Activated CD8-positive, alpha-beta memory T cell treated with anti-CD3 and anti-CD28 coated beads, Interleukin-2, amount 50 U/mL, for 4 hours (primary cell): ENCODE measurements around the gene CENPVL1.
"Not testable (repeated sequence)": the region's sequence is repeated elsewhere in the genome, so short reads cannot be mapped to it uniquely, and the experiment has no call there.

Source experiments
- DNase-seq: peaks from one replicate; pipeline ENCODE4 v3.0.0-alpha.2; 2020

CENPVL1 gene

DNA sequence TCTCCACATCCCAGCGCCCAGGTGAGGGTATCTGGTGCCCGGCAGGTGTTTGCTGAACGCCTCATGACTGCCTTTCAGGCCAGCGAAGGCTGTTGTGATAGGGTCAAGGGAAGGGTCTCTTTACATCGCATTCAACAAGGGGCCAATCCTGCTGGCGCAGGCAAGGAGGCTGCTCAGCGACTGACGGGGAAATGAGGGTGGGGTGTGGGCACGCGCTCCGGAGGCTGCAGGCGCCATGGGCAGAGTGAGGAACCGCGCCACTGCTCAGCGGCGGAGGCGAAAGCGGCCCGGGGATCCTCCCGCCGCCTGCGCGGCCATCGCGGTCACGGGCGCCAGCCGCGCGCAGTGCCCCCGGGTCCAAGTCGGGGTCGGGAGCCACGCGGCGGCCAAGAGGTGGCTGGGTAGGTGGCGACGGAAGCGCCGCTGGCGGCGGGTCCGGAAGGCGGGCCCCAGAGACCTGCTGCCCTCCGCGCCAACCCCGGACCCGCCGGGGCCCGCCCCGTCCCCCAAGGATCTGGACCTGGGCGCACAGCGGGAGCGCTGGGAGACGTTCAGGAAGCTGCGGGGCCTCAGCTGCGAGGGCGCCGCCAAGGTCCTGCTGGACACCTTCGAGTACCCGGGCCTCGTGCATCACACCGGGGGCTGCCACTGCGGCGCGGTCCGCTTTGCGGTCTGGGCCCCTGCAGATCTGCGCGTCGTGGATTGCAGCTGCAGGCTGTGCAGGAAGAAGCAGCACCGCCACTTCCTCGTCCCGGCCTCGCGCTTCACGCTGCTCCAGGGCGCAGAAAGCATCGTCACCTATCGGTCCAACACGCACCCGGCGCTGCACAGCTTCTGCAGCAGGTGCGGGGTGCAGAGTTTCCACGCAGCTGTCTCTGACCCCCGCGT lies at the start of gene CENPVL1:
Gene CENPVL1 (plus strand): TSS at position 236 of the 888 bp plus-strand sequence. CDS start 0 bp downstream, at position 236.
- not testable (repeated sequence) for DNase-seq

DNA sequence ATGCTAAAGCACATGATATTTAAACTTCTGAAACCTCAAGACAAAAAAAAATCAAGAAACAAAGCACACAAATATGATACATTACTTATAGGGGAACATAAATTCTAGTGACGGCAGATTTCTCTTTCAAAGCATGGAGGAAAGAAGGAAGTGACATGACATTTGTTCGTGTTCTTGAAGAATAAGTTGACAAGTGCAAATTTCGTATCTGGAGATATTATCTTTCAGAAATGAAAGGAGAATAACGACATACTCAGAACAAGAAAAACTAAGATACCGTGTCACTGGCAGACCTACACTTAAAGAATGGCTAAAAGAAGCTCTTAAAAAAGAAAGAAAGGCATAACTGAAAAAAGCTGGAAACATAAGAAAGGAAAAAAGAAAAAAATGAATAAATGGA lies 44.3 kb upstream of the CENPVL1 start:
- DNase-seq: no peak

DNA sequence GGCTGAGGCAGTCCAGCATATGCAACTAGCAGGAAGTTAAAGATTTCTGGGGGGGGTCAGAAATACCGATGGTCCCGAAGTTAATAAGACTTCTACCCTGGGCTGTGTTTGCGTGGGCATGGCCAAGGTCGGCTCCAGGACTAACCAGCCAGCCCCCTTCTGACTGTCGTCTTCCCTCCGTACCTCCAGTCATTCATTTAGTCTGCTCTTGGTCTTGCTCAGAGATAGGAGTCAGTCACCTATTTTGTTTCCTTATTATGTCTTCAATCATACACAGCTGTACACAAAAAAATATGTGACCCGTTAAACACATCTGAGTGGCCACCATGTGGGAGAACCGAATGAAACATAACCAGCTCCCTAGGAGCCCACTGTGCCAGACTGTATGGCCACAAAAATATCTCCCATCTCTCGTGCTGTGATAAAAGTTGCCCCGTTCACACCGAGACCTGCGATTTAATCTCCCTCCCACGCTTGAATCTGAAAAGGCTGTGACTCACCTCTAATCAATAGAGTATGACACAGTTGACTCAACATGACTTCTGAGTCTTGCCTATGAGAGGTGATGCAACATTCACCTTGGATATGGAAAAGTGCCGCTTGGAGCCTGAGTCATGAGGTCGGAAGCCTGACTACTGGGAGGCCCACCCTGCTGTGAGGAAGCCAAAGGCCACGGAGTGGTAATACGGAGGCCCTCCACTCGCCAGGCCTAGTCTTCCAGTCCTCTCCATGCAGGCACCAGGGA lies 30.5 kb upstream of the CENPVL1 start:
- DNase-seq: not testable (repeated sequence)

DNA sequence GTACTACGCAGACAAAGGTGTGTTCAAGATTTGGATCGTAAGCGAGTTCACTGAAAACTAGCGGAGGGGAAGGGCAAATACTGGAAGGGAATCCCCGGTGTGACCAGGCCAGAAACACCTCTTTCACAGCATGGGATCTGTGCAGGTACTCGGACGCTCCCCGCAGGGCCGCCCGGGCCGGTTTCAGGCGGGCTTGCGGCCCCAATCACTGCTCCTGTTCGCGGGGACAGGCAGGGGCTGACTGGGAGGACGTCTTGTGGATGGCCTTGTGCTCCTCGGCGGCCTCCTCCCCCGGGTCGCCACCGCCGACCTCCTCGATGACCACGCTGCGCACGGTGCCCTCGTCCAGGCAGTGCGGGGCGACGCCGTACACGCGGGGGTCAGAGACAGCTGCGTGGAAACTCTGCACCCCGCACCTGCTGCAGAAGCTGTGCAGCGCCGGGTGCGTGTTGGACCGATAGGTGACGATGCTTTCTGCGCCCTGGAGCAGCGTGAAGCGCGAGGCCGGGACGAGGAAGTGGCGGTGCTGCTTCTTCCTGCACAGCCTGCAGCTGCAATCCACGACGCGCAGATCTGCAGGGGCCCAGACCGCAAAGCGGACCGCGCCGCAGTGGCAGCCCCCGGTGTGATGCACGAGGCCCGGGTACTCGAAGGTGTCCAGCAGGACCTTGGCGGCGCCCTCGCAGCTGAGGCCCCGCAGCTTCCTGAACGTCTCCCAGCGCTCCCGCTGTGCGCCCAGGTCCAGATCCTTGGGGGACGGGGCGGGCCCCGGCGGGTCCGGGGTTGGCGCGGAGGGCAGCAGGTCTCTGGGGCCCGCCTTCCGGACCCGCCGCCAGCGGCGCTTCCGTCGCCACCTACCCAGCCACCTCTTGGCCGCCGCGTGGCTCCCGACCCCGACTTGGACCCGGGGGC lies 28.2 kb upstream of the CENPVL1 start:
- DNase-seq: not testable (repeated sequence)

DNA sequence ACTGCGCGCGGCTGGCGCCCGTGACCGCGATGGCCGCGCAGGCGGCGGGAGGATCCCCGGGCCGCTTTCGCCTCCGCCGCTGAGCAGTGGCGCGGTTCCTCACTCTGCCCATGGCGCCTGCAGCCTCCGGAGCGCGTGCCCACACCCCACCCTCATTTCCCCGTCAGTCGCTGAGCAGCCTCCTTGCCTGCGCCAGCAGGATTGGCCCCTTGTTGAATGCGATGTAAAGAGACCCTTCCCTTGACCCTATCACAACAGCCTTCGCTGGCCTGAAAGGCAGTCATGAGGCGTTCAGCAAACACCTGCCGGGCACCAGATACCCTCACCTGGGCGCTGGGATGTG lies 27.6 kb upstream of the CENPVL1 start, which contains the start of gene CENPVL2:
Gene CENPVL2 (minus strand): TSS at position 112 of the 343 bp plus-strand sequence. CDS start 0 bp downstream, at position 112.
- not testable (repeated sequence) for DNase-seq

DNA sequence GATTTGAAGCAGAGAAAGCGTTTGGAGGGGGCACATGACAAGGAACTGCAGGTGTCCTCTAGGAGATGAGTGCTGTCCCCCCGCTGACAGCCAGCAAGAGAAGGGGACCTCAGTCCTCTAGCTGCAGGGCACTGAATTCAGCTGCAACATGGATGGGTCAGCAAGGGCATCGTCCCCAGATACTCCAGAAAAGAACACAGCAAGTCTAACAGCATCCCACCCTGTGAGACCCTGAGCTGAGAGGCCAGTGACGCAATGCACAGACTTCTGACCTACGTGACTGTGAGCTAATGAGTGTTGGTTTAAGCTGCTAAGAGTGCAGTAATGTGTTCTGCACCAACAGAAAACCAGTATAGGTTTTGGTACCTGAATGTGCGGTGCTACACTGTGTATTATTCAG lies 16.1 kb upstream of the CENPVL1 start:
- DNase-seq: no peak

DNA sequence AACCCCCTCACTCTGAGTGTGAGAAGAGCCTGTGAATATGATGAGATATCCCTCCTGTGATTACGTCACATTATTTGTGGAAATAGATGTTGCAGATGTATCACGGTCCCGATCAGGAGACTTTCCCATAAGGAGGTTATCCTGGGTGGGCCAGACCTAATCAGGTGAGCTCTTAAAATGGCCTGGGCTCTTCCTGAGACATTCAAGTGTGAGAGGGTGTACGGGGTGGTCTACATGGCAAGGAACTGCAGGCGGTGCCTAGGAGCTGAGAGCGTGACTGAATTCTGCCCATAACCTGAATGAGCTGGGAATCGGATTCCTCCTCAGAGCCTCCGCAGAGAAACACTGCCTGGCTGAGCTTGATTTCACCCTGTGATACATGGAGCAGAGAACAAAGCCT lies 12.9 kb upstream of the CENPVL1 start:
- no peak for DNase-seq

DNA sequence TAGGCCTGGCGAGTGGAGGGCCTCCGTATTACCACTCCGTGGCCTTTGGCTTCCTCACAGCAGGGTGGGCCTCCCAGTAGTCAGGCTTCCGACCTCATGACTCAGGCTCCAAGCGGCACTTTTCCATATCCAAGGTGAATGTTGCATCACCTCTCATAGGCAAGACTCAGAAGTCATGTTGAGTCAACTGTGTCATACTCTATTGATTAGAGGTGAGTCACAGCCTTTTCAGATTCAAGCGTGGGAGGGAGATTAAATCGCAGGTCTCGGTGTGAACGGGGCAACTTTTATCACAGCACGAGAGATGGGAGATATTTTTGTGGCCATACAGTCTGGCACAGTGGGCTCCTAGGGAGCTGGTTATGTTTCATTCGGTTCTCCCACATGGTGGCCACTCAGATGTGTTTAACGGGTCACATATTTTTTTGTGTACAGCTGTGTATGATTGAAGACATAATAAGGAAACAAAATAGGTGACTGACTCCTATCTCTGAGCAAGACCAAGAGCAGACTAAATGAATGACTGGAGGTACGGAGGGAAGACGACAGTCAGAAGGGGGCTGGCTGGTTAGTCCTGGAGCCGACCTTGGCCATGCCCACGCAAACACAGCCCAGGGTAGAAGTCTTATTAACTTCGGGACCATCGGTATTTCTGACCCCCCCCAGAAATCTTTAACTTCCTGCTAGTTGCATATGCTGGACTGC lies 2.8 kb downstream of the CENPVL1 start:
- DNase-seq: not testable (repeated sequence)

DNA sequence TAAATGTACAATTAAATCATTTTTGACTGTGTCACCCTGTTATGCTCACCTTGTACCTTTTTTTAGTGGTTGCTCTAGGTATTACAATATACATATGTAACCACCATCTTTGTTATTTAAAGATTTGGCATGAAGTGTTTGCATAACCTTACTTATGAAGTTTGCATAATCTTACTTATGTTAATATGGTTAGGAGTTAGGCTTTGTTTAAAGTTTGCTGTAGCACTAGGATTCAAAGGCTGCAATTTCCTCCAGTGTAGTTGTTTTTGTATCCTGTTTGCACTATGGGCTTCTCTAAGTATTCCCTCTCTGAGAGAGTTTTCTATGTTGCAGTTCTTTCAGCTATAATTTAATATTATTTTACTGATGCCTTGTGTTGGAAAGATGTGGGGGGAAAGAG lies 17.9 kb downstream of the CENPVL1 start:
- no peak for DNase-seq

DNA sequence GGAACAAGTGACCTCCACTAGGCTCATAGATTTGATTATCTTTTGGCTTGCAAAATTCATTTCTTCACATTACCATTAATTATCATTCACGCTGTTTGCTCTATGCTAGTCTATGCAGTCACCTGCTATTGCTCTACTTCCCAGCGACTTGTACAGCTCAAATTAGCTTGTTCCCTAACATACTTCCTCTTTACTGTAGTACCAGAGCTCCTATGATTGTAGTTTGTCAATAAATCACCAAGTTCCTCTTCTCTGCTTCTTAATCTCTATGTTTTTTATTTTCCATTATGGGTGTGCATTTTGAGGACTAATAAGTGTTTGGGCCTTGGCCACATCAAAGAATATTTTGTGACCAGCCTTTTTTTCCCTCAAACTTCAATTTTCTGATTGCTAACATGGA lies 26.8 kb downstream of the CENPVL1 start:
- no peak for DNase-seq

DNA sequence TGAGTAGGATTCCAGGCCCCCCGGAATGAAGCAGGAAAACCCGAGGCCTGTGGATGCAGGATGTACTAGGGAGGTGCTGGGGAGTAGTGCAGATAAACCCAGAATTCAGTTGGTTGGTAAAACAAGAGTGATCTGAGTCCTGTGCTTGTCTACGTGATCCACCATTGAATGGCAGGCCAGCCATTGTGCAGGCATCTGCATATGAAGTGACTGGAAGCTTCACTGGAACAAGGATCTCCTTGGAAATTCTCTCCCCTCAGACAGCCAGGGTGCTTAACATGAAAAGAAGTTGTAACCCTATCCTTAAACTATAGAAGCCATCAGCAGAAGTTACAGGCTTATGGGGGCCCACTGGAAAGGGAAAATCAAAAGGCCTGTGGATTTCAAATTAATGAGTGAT lies 32.3 kb downstream of the CENPVL1 start:
- no peak for DNase-seq

DNA sequence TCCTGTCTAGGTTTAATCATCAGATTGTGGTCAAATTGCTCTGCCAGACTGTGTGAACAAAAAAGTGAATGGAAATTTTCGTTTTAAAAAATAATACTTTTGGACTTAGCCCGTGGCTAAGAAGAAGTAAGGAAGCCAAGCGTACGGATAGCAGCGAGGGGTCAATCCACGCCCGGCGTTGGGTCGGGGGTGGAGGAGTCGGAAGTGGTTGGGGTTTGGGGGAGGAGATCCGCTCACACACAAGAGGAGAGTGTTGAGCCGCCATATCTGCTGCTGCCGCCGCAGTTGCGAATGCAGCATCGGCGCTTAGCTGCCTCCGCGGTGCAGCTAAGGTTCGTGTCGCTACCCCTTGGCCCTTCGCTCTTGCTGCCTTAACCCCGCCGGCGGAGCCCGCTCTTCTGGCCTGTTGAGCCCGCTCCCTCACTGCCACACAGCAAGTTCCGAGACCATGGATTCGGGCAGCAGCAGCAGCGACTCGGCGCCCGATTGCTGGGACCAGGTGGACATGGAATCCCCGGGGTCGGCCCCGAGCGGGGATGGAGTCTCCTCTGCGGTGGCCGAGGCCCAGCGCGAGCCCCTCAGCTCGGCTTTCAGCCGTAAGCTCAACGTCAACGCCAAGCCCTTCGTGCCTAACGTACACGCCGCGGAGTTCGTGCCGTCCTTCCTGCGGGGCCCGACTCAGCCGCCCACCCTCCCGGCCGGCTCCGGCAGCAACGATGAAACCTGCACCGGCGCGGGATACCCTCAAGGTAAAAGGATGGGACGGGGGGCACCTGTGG lies 33.1 kb downstream of the CENPVL1 start, which contains the start of gene GSPT2:
Gene GSPT2 (plus strand): TSS at position 264 of the 779 bp plus-strand sequence. CDS start 185 bp downstream, at position 449.
- DNase-seq: peak; percentile 35

DNA sequence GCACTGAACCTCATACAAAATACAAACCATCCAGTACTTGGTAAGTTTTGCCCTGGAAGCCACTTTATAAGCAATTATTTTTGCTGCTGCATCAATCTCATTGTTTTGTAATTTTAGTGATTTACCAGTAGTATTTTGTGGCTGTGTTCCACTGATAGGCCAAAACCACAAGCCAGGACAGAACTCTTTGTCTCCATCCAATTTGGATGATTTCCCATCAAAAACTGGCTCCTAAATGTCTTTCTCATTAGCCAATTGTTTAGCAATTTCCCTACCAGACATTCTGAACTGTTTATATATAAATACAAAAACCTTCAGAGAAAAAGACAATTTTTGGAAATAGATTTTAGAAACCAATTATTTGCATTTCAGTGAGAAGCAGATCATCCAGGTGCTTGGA lies 37.4 kb downstream of the CENPVL1 start:
- no peak for DNase-seq

DNA sequence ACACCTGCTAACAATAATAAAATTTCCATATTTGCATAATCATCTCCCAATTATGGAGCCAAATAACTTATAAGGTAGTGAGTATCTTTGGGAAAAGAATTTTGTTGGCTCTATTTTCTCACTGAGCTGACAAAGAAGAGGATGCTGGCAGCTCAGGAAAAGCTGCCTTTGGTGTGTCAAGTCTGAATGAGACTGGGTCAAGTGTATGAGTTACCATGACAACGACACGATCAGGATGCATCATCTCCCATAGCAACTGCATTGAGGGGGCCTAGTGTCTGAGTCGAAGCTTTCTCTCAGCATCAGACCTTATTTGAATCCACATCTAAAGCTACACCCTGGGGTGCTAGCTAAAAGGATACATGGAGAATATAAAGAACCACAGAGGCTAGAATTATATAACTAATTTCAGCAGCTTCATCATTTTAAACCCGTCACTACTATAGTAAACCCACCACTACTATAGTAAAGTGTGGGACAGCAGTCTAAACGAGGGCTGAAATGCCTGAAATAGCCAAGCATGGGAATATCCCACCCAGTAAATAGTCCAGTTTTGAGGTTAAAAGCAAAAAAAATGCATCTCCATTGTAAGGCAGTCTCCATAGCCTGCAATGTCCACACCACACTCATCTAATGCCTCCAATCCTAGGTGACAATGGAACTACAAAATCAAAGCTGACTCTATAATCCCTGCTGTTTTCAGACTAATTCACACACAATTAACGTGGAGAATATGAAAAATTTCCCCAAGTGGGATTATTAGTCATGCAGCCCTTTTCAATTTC lies 48.9 kb downstream of the CENPVL1 start:
- DNase-seq: no peak

DNA sequence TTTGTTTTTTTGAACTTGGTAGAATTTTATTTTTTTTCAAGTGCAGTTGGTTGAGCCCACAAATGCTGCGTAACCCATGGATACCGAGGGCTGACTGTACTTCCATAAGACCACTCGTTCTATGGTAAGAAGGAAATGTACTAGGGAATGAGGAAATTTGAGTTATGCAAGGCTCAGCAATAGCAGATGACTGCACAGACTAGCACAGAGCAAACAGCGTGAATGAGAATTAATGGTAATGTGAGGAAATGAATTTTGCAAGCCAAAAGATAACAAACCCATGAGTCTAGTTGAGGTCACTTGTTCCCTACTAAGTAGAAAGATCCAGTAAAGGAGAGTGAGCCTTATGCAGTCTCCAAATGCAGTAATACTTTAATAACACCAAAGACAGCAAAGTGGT lies 50.3 kb downstream of the CENPVL1 start:
- no peak for DNase-seq
